ENCODE data around the gene FAM111B.
"Not testable (repeated sequence)": the region's sequence is repeated elsewhere in the genome, so short reads cannot be mapped to it uniquely, and the experiment has no call there.

GRCh38 chr11:59093576-59093975 lies 13.5 kb upstream of the FAM111B start:
- TF ChIP-seq, protein P1, sequence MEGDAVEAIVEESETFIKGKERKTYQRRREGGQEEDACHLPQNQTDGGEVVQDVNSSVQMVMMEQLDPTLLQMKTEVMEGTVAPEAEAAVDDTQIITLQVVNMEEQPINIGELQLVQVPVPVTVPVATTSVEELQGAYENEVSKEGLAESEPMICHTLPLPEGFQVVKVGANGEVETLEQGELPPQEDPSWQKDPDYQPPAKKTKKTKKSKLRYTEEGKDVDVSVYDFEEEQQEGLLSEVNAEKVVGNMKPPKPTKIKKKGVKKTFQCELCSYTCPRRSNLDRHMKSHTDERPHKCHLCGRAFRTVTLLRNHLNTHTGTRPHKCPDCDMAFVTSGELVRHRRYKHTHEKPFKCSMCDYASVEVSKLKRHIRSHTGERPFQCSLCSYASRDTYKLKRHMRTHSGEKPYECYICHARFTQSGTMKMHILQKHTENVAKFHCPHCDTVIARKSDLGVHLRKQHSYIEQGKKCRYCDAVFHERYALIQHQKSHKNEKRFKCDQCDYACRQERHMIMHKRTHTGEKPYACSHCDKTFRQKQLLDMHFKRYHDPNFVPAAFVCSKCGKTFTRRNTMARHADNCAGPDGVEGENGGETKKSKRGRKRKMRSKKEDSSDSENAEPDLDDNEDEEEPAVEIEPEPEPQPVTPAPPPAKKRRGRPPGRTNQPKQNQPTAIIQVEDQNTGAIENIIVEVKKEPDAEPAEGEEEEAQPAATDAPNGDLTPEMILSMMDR (optimal IDR thresholded peaks at IDR 0.05 in 1 of 3, IDR thresholded peaks at IDR 0.05 in 1 of 3, conservative IDR thresholded peaks at IDR 0.05 in 1 of 3; ENCODE audit: extremely low read depth in 1 of 3, insufficient read depth in 2 of 3, low read length in 3 of 3) = not testable (repeated sequence)
- TF ChIP-seq EZH2 (IDR thresholded peaks at IDR 0.05; ENCODE audit: low read length) = not testable (repeated sequence)
